Hepatocyte (in vitro differentiated cells): Measurements from ENCODE around the gene ATXN10. TPM values are rescaled to one million over a fixed set of nuclear protein-coding genes. Genes with fewer than 3 reads are reported as not detected.
A peak's percentile ranks its signal among the peaks of the same experiment; 100 is the strongest.

Experiments used
- DNase-seq: peaks from one replicate; pipeline ENCODE4 v3.0.0-alpha.2; 2016; ENCODE audit warnings: low spot score
- H2AFZ ChIP-seq: fragments of 200-600 bp; sonication (generic); 2 replicates; pipeline ENCODE4 v1.6.0; 2016; ENCODE audit warnings: antibody characterized with exemption, mild to moderate bottlenecking
- H3K27ac ChIP-seq: fragments of 200-600 bp; sonication (generic); 2 replicates; pipeline ENCODE4 v1.5.1; 2016; ENCODE audit warnings: mild to moderate bottlenecking
- H3K27me3 ChIP-seq: fragments of 200-600 bp; sonication (generic); 2 replicates; pipeline ENCODE4 v1.6.1; 2016
- H3K36me3 ChIP-seq: fragments of 200-600 bp; sonication (generic); replicated peaks from 2 replicates; pipeline ENCODE4 v1.5.1; 2016; ENCODE audit warnings: low read depth; ENCODE audit not compliant: insufficient read depth
- H3K4me1 ChIP-seq: fragments of 200-600 bp; sonication (generic); 2 replicates; pipeline ENCODE4 v1.5.1; 2016; ENCODE audit warnings: mild to moderate bottlenecking, moderate library complexity; ENCODE audit not compliant: insufficient read depth
- H3K4me2 ChIP-seq: fragments of 200-600 bp; sonication (generic); 2 replicates; pipeline ENCODE4 v1.6.0; 2016
- H3K4me3 ChIP-seq: fragments of 200-600 bp; sonication (generic); 2 replicates; pipeline ENCODE4 v1.5.1; 2016; ENCODE audit warnings: mild to moderate bottlenecking
- H3K79me2 ChIP-seq: fragments of 200-600 bp; sonication (generic); 2 replicates; pipeline ENCODE4 v1.6.0; 2017; ENCODE audit warnings: mild to moderate bottlenecking
- H3K9me2 ChIP-seq: fragments of 200-600 bp; sonication (generic); replicated peaks from 2 replicates; pipeline ENCODE4 v1.6.0; 2017; ENCODE audit warnings: mild to moderate bottlenecking; ENCODE audit not compliant: insufficient read depth
- H3K9me3 ChIP-seq: fragments of 200-600 bp; sonication (generic); 2 replicates; pipeline ENCODE4 v1.5.1; 2016; ENCODE audit warnings: low read depth, mild to moderate bottlenecking
- H4K20me1 ChIP-seq: fragments of 200-600 bp; sonication (generic); 2 replicates; pipeline ENCODE4 v1.6.0; 2016; ENCODE audit warnings: mild to moderate bottlenecking; ENCODE audit not compliant: insufficient read depth, poor library complexity, severe bottlenecking
- CTCF ChIP-seq: fragments of 200-600 bp; sonication (generic); IDR thresholded peaks from 2 replicates; pipeline ENCODE4 v1.5.1; 2016; ENCODE audit warnings: antibody characterized with exemption, mild to moderate bottlenecking; ENCODE audit not compliant: poor library complexity
- EZH2 ChIP-seq: fragments of 200-600 bp; sonication (generic); IDR thresholded peaks from 2 replicates; pipeline ENCODE4 v1.6.1; 2016; ENCODE audit warnings: antibody characterized with exemption, mild to moderate bottlenecking, borderline replicate concordance
- EZH2phosphoT487 ChIP-seq: fragments of 200-600 bp; sonication (generic); IDR thresholded peaks from one replicate; pipeline ENCODE4 v1.6.1; 2018; ENCODE audit warnings: antibody characterized with exemption, mild to moderate bottlenecking, low read depth, moderate library complexity; ENCODE audit not compliant: unreplicated experiment, severe bottlenecking
- WGBS: methylation state at CpG from one replicate; pipeline ENCODE4 v1.1.6; 2016; ENCODE audit warnings: low lambda C conversion rate; ENCODE audit errors: missing lambda C conversion rate; 5-methylcytosine and 5-hydroxymethylcytosine counted together
- polyA plus RNA-seq: library from polyadenylated mRNA; unstranded; fragments of >200 nt; fragmentation: Nextera tagmentation; extraction: Ambion mirVana; gene quantifications from 2 replicates; pipeline ENCODE4 v1.2.1, GENCODE V29; 2016
- total RNA-seq: library from RNA; depleted of rRNA; stranded (reverse); fragments of >200 nt; gene quantifications from 2 replicates; pipeline ENCODE4 v1.2.3, GENCODE V29; 2014

Gene ATXN10
- total and polyA plus RNA-seq, 2 experiments from 2014 or later = 141 to 186 TPM

GRCh38 chr22:45731041-45731797 lies 59.6 kb downstream of the ATXN10 start:
- 64% methylated on average over 8 of the region's 8 CpGs for WGBS
- H3K4me2 ChIP-seq = no peak overlapping the region
- H2AFZ ChIP-seq = no peak overlapping the region

GRCh38 chr22:45731798-45732495 lies 60.3 kb downstream of the ATXN10 start:
- Histone ChIP-seq H3K9me2 (no peaks in the 10 kb centered on the region), H3K27ac (no peak overlapping the region), H3K4me2 (no peak overlapping the region), H2AFZ (no peak overlapping the region), H3K9me3 (no peaks in the 10 kb centered on the region), H3K79me2 (peaks cover 22% of the 10 kb centered on the region), H3K27me3 (no peaks in the 10 kb centered on the region), H3K4me1 (no peaks in the 10 kb centered on the region), H4K20me1 (peaks cover 9% of the 10 kb centered on the region), H3K4me3 (no peak overlapping the region), H3K36me3 (no peaks in the 10 kb centered on the region)
- DNase-seq = peak; percentile 23
- 81% methylated on average over 7 of the region's 7 CpGs for WGBS
- TF ChIP-seq EZH2 = no peak
- no peak for TF ChIP-seq EZH2phosphoT487
- TF ChIP-seq CTCF = peak; percentile 53

More at GRCh38 chr22:45731041-45731797, 59.6 kb downstream of the ATXN10 start:
- Histone ChIP-seq H3K79me2 (peaks cover 26% of the 10 kb centered on the region), H3K27me3 (no peaks in the 10 kb centered on the region), H3K4me3 (no peak overlapping the region), H3K9me2 (no peaks in the 10 kb centered on the region), H4K20me1 (peaks cover 14% of the 10 kb centered on the region), H3K36me3 (no peaks in the 10 kb centered on the region), H3K9me3 (no peaks in the 10 kb centered on the region), H3K27ac (no peak overlapping the region), H3K4me1 (no peaks in the 10 kb centered on the region)
- no peak for TF ChIP-seq EZH2phosphoT487
- no peak for TF ChIP-seq CTCF
- TF ChIP-seq EZH2 = no peak
- no peak for DNase-seq

- peaks cover 3% of the 10 kb centered on the region for H4K20me1 ChIP-seq
- H3K4me2 ChIP-seq = no peak overlapping the region
Observed at GRCh38 chr22:45735273-45735672, 63.6 kb downstream of the ATXN10 start.

More at GRCh38 chr22:45735273-45735672, 63.6 kb downstream of the ATXN10 start:
- no peaks in the 10 kb centered on the region for H3K4me1 ChIP-seq
- H3K4me3 ChIP-seq = no peak overlapping the region
- WGBS = 97% methylated on average over 3 of the region's 3 CpGs
- no peak for TF ChIP-seq CTCF
- no peaks in the 10 kb centered on the region for H3K27me3 ChIP-seq
- no peaks in the 10 kb centered on the region for H3K9me3 ChIP-seq
- no peak overlapping the region for H3K27ac ChIP-seq
- no peaks in the 10 kb centered on the region for H3K9me2 ChIP-seq
- H3K36me3 ChIP-seq = peaks cover 5% of the 10 kb centered on the region
- H3K79me2 ChIP-seq = peaks cover 29% of the 10 kb centered on the region
- no peak for DNase-seq
- H2AFZ ChIP-seq = no peak overlapping the region
